ENCODE measurements around the gene DNAJC1. TPM values are rescaled to one million over a fixed set of nuclear protein-coding genes. Genes with fewer than 3 reads are reported as not detected.

Gene DNAJC1
- polyA plus RNA-seq, 1 donor (not counting 4 experiments of a cell fraction or from before 2014, with no cell fraction given) = 24.8 TPM

DNA sequence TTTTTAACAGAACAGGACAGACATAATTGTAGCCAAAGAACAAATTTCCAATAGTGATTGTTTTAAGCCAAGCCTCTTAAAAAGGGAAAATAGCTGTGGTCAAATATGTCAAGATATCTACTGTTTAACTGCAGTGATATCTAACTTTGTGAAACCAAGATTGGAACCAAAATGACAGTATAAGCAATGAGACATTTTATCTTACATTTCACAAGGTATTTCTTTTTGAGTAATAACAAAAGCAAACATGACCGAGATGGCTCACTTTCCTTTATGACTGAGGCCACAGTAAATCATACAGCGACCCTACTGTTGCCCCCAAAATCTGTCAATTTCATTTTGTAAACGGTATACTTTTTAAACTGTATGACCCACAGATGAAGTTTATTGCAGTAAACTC is 253.7 kb downstream of the DNAJC1 start:
- no peaks in the 10 kb centered on the region for H3K27me3 ChIP-seq (ENCODE audit: control insufficient read depth, extremely low read depth, insufficient read depth, low read length)
- H3K79me2 ChIP-seq (ENCODE audit: control insufficient read depth, insufficient read depth, low read length) = no peaks in the 10 kb centered on the region
- H3K36me3 ChIP-seq (ENCODE audit: control insufficient read depth in 2 of 2, extremely low read depth in 1 of 2, insufficient read depth in 2 of 2, low read length in 2 of 2) = peaks cover 0 to under 1% of the 10 kb centered on the region in 2 experiments
- H3K9me3 ChIP-seq (ENCODE audit: control insufficient read depth, low read depth, low read length) = no peaks in the 10 kb centered on the region
- FAIRE-seq (peak; percentile 32), DNase-seq (ENCODE audit: low read depth, low spot score) (no peak)
- H3K27ac ChIP-seq (ENCODE audit: control insufficient read depth, insufficient read depth, low read length) = no peak overlapping the region
- dilution Hi-C loops (cut with MboI; ENCODE audit: extremely low pct_ligation_motif_present, low sequenced_read_pairs) = no loop called here
- H3K4me1 ChIP-seq (ENCODE audit: control insufficient read depth, extremely low read depth, insufficient read depth, low read length) = peaks cover 16% of the 10 kb centered on the region
- no peaks in the 10 kb centered on the region for H4K20me1 ChIP-seq (ENCODE audit: control insufficient read depth, extremely low read depth, insufficient read depth, low read length)
- no peak overlapping the region for H2AFZ ChIP-seq (ENCODE audit: control insufficient read depth, low read length)
- H3K9ac ChIP-seq (ENCODE audit: control insufficient read depth, extremely low read depth, insufficient read depth, low read length) = no peak overlapping the region
- no peaks in the 10 kb centered on the region for H3K9me1 ChIP-seq (ENCODE audit: control insufficient read depth, extremely low read depth, insufficient read depth, low read length)
- no peak for TF ChIP-seq CTCF (optimal IDR thresholded peaks at IDR 0.05 in 1 of 3, IDR thresholded peaks at IDR 0.05 in 1 of 3, conservative IDR thresholded peaks at IDR 0.05 in 1 of 3; ENCODE audit: extremely low read depth in 1 of 3, insufficient read depth in 2 of 3, low read length in 3 of 3)
- TF ChIP-seq EZH2 (IDR thresholded peaks at IDR 0.05; ENCODE audit: low read length) = no peak
- H3K4me2 ChIP-seq (ENCODE audit: control insufficient read depth, extremely low read depth, insufficient read depth, low read depth, low read length) = no peak overlapping the region
- no peak overlapping the region for H3K4me3 ChIP-seq (ENCODE audit: control insufficient read depth in 2 of 3, extremely low read depth in 1 of 3, insufficient read depth in 2 of 3, low read depth in 1 of 3, low read length in 3 of 3)

- dilution Hi-C loops (cut with MboI; ENCODE audit: extremely low pct_ligation_motif_present, low sequenced_read_pairs) = no loop called here
- no peaks in the 10 kb centered on the region for H4K20me1 ChIP-seq (ENCODE audit: control insufficient read depth, extremely low read depth, insufficient read depth, low read length)
- no peak overlapping the region for H2AFZ ChIP-seq (ENCODE audit: control insufficient read depth, low read length)
- no peaks in the 10 kb centered on the region for H3K9me3 ChIP-seq (ENCODE audit: control insufficient read depth, low read depth, low read length)
- TF ChIP-seq EZH2 (IDR thresholded peaks at IDR 0.05; ENCODE audit: low read length) = no peak
- no peak for TF ChIP-seq CTCF (optimal IDR thresholded peaks at IDR 0.05 in 1 of 3, IDR thresholded peaks at IDR 0.05 in 1 of 3, conservative IDR thresholded peaks at IDR 0.05 in 1 of 3; ENCODE audit: extremely low read depth in 1 of 3, insufficient read depth in 2 of 3, low read length in 3 of 3)
- peaks cover 8 to 9% of the 10 kb centered on the region in 2 experiments for H3K36me3 ChIP-seq (ENCODE audit: control insufficient read depth in 2 of 2, extremely low read depth in 1 of 2, insufficient read depth in 2 of 2, low read length in 2 of 2)
- FAIRE-seq (no peak), DNase-seq (ENCODE audit: low read depth, low spot score) (no peak)
- H3K27me3 ChIP-seq (ENCODE audit: control insufficient read depth, extremely low read depth, insufficient read depth, low read length) = no peaks in the 10 kb centered on the region
- no peak overlapping the region for H3K9ac ChIP-seq (ENCODE audit: control insufficient read depth, extremely low read depth, insufficient read depth, low read length)
- peaks cover 19% of the 10 kb centered on the region for H3K4me1 ChIP-seq (ENCODE audit: control insufficient read depth, extremely low read depth, insufficient read depth, low read length)
- no peak overlapping the region for H3K27ac ChIP-seq (ENCODE audit: control insufficient read depth, insufficient read depth, low read length)
- no peak overlapping the region for H3K4me3 ChIP-seq (ENCODE audit: control insufficient read depth in 2 of 3, extremely low read depth in 1 of 3, insufficient read depth in 2 of 3, low read depth in 1 of 3, low read length in 3 of 3)
- H3K9me1 ChIP-seq (ENCODE audit: control insufficient read depth, extremely low read depth, insufficient read depth, low read length) = no peaks in the 10 kb centered on the region
- H3K79me2 ChIP-seq (ENCODE audit: control insufficient read depth, insufficient read depth, low read length) = no peaks in the 10 kb centered on the region
- no peak overlapping the region for H3K4me2 ChIP-seq (ENCODE audit: control insufficient read depth, extremely low read depth, insufficient read depth, low read depth, low read length)
Measured at GRCh38 chr10:21747809-21748208, 255.7 kb downstream of the DNAJC1 start.
